ENCODE measurements around the gene ARHGAP15.

ARHGAP15 gene

DNA sequence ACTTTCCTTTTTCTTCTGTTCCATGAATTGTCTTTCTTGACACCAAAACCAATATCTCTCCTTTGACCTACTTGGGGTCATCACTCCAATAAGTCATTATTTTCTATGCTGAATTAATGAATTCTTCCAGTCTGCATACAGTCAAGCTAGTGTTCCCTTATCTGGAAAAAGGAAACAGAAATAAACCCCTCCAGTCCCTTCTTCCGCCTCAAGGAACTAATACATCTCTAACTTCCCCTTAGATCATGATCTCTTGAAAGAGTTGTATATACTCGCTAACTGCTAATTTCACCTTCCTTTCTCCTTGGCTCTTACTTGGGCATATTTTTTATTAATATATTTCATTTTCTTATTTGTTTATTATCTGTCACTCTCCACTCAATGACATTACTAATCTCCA, 7.3 kb upstream of the ARHGAP15 start:
- Histone ChIP-seq H3K4me1 (ENCODE audit: control insufficient read depth, insufficient read depth, low read length) (no peaks in the 10 kb centered on the region), H3K4me3 (ENCODE audit: low read length) (no peak overlapping the region), H3K9ac (ENCODE audit: low read length) (no peak overlapping the region), H3K9me3 (ENCODE audit: control insufficient read depth, low read length) (no peaks in the 10 kb centered on the region), H3K36me3 (ENCODE audit: control insufficient read depth, insufficient read depth, low read length, severe bottlenecking) (no peaks in the 10 kb centered on the region), H3K27me3 (replicated peaks; ENCODE audit: control insufficient read depth, insufficient read depth, low read length) (no peaks in the 10 kb centered on the region)
- no peak for DNase-seq (ENCODE audit: low read depth)

DNA sequence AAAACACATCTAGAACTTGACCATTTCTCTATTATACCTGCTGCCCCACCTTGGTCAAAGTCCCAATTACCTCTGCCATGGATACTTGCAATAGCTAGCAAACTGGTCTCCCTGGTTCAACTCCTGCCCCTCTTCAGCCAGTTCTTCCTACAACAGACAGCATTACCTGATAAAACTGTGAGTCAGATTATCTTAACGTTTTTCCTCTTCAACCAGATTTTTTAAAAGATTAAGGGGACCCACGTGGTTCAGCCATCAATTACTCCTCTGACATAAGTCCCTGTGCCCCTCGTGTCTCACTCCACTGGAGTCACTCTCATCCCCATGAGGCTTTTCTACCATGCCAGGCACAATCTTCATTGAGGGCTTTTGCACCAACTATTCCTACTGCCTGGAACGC, 5.3 kb upstream of the ARHGAP15 start:
- no peaks in the 10 kb centered on the region for H3K27me3 ChIP-seq (replicated peaks; ENCODE audit: control insufficient read depth, insufficient read depth, low read length)
- no peaks in the 10 kb centered on the region for H3K36me3 ChIP-seq (ENCODE audit: control insufficient read depth, insufficient read depth, low read length, severe bottlenecking)
- no peaks in the 10 kb centered on the region for H3K4me1 ChIP-seq (ENCODE audit: control insufficient read depth, insufficient read depth, low read length)
- no peaks in the 10 kb centered on the region for H3K9me3 ChIP-seq (ENCODE audit: control insufficient read depth, low read length)
- no peak overlapping the region for H3K4me3 ChIP-seq (ENCODE audit: low read length)
- DNase-seq (ENCODE audit: low read depth): no peak
- no peak overlapping the region for H3K9ac ChIP-seq (ENCODE audit: low read length)

DNA sequence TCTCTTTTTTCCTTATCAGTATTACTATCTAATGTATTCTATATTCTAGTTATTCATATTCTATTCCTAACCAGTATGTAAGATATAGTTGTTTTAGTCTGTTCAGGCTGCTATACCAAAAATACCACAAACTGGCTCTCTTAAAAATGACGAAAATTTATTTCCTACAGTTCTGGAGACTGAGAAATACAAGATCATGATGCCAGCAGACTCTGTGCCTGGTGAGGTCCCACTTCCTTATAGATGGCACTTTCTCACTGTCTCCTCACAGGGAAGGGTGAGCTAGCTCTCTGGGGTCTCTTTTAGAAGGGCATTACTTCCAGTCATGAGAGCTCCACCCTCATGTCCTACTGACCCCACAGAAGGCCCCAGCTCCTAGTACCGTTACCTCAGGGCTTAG, 4.8 kb upstream of the ARHGAP15 start:
- Histone ChIP-seq H3K27me3 (replicated peaks; ENCODE audit: control insufficient read depth, insufficient read depth, low read length) (no peaks in the 10 kb centered on the region), H3K4me1 (ENCODE audit: control insufficient read depth, insufficient read depth, low read length) (no peaks in the 10 kb centered on the region), H3K36me3 (ENCODE audit: control insufficient read depth, insufficient read depth, low read length, severe bottlenecking) (no peaks in the 10 kb centered on the region), H3K9me3 (ENCODE audit: control insufficient read depth, low read length) (no peaks in the 10 kb centered on the region), H3K9ac (ENCODE audit: low read length) (no peak overlapping the region), H3K4me3 (ENCODE audit: low read length) (no peak overlapping the region)
- DNase-seq (ENCODE audit: low read depth): no peak

- H3K9ac ChIP-seq (ENCODE audit: low read length): no peak overlapping the region
- H3K4me1 ChIP-seq (ENCODE audit: control insufficient read depth, insufficient read depth, low read length): no peaks in the 10 kb centered on the region
- no peaks in the 10 kb centered on the region for H3K27me3 ChIP-seq (replicated peaks; ENCODE audit: control insufficient read depth, insufficient read depth, low read length)
- H3K9me3 ChIP-seq (ENCODE audit: control insufficient read depth, low read length): no peaks in the 10 kb centered on the region
- no peak overlapping the region for H3K4me3 ChIP-seq (ENCODE audit: low read length)
- no peak for DNase-seq (ENCODE audit: low read depth)
- no peaks in the 10 kb centered on the region for H3K36me3 ChIP-seq (ENCODE audit: control insufficient read depth, insufficient read depth, low read length, severe bottlenecking)
Observed at GRCh38 chr2:143125717-143126116, 3.5 kb upstream of the ARHGAP15 start.

- Histone ChIP-seq H3K27me3 (replicated peaks; ENCODE audit: control insufficient read depth, insufficient read depth, low read length) (no peaks in the 10 kb centered on the region), H3K9ac (ENCODE audit: low read length) (no peak overlapping the region), H3K4me3 (ENCODE audit: low read length) (no peak overlapping the region), H3K9me3 (ENCODE audit: control insufficient read depth, low read length) (no peaks in the 10 kb centered on the region), H3K4me1 (ENCODE audit: control insufficient read depth, insufficient read depth, low read length) (no peaks in the 10 kb centered on the region), H3K36me3 (ENCODE audit: control insufficient read depth, insufficient read depth, low read length, severe bottlenecking) (no peaks in the 10 kb centered on the region)
- no peak for DNase-seq (ENCODE audit: low read depth)
Observed at GRCh38 chr2:143132355-143132754, 3.1 kb downstream of the ARHGAP15 start.

DNA sequence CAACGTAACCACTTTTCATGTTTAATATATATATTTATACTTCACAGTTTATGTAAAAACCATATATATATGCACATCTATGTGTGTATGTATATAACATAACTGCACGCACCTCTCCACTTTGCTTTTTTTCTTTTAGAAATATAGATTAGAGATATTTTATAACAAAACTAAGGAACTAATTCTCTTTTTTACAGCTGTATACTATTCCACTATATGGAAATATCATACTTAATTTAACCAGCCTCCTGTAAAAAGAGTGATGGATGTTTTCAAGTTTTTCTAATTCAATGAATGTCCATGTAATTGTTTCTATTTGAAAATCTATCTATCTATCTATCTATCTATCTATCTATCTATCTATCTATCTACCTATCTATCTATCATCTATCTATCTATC, 4.6 kb downstream of the ARHGAP15 start:
- no peak overlapping the region for H3K4me3 ChIP-seq (ENCODE audit: low read length)
- no peaks in the 10 kb centered on the region for H3K4me1 ChIP-seq (ENCODE audit: control insufficient read depth, insufficient read depth, low read length)
- no peaks in the 10 kb centered on the region for H3K27me3 ChIP-seq (replicated peaks; ENCODE audit: control insufficient read depth, insufficient read depth, low read length)
- no peaks in the 10 kb centered on the region for H3K9me3 ChIP-seq (ENCODE audit: control insufficient read depth, low read length)
- no peak for DNase-seq (ENCODE audit: low read depth)
- H3K36me3 ChIP-seq (ENCODE audit: control insufficient read depth, insufficient read depth, low read length, severe bottlenecking): no peaks in the 10 kb centered on the region
- no peak overlapping the region for H3K9ac ChIP-seq (ENCODE audit: low read length)

DNA sequence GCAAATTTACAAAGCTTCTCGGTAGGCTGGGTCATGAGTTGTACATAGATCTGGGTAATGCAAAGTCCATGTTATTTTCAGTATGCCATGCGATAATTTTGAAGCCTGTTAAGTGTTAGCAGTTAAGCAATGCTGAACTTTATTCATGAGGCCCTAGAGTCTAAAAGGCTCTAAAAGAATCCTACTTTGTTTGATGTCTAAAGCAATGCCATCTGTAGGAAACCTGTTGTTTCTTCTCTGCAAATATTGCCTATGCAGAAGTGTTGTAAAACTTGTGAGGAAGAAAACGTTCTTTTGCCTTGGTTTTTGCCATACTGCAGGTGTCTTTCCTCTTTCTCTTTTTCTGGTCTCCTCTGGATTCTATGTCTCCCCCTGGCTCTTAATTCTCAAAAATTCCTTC, 9.1 kb downstream of the ARHGAP15 start:
- no peak for DNase-seq (ENCODE audit: low read depth)
- H3K4me1 ChIP-seq (ENCODE audit: control insufficient read depth, insufficient read depth, low read length): no peaks in the 10 kb centered on the region
- no peak overlapping the region for H3K9ac ChIP-seq (ENCODE audit: low read length)
- no peak overlapping the region for H3K4me3 ChIP-seq (ENCODE audit: low read length)
- no peaks in the 10 kb centered on the region for H3K9me3 ChIP-seq (ENCODE audit: control insufficient read depth, low read length)
- H3K27me3 ChIP-seq (replicated peaks; ENCODE audit: control insufficient read depth, insufficient read depth, low read length): peaks cover 3% of the 10 kb centered on the region
- no peaks in the 10 kb centered on the region for H3K36me3 ChIP-seq (ENCODE audit: control insufficient read depth, insufficient read depth, low read length, severe bottlenecking)

DNA sequence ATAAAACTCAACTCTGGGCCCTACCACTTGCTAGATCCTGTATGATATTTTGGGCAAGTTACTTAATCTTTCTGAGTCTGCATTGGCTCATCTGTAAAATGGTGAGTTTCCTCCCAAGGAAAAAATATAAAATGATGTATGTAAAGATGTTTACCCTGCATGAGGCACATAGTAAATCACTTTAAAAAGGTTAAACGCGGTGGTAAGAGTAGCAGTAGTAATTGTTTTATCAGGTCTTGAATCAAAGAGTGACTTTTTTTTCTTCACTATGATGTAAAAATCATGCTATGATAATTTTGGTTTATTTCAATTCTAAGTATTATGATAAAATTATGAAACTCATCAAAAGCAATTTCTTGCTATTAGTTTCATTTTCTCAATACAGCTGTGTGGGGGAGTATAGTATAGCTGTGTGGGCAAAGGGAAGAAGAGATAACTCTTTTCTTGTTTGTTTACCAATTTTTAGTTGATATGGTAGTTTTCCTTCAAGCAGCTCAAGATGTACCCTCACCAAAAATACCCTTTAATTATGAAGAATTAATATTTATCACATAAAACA, 10.7 kb downstream of the ARHGAP15 start:
- Histone ChIP-seq H3K27me3 (replicated peaks; ENCODE audit: control insufficient read depth, insufficient read depth, low read length) (peaks cover 3% of the 10 kb centered on the region), H3K4me1 (ENCODE audit: control insufficient read depth, insufficient read depth, low read length) (no peaks in the 10 kb centered on the region), H3K9ac (ENCODE audit: low read length) (no peak overlapping the region), H3K4me3 (ENCODE audit: low read length) (no peak overlapping the region), H3K36me3 (ENCODE audit: control insufficient read depth, insufficient read depth, low read length, severe bottlenecking) (no peaks in the 10 kb centered on the region), H3K9me3 (ENCODE audit: control insufficient read depth, low read length) (no peaks in the 10 kb centered on the region)
- DNase-seq (ENCODE audit: low read depth): no peak

DNA sequence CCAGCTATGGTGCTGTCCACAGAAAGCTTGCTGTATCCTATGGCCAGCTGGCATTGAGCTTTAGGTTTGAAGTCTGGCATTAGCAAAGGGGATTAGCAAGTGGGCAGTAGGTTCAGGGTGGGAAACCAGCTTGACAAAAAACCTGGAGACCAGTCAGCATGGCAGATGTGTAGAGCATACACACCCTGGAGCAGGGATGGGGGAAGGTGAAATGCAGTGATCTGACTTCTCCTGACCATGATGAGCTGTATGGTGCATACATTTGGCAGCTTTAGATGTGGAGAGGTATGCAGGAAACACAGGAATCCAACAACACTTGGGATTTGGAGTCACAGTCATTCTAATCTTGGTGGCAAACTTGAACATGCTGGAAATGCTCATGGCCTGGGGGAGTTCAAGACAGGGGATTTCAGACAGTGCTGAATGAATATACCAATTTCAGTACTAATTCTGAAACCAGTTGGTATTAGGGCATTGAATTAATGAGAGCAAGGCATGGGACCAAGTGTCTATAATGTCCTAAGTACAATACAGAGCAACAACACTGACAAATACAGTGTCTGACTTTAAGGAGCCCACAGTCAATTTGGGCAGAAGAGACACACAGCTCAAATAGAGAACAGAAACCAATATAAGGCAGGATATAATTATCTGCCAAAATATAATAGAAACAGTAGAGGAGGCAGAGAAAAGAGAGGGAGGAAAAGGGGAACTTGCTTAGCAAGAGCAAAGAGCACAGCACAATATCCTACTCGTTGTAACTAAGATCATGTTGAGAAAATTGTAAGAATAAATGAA, 11.8 kb downstream of the ARHGAP15 start:
- DNase-seq (ENCODE audit: low read depth): no peak
- no peaks in the 10 kb centered on the region for H3K9me3 ChIP-seq (ENCODE audit: control insufficient read depth, low read length)

DNA sequence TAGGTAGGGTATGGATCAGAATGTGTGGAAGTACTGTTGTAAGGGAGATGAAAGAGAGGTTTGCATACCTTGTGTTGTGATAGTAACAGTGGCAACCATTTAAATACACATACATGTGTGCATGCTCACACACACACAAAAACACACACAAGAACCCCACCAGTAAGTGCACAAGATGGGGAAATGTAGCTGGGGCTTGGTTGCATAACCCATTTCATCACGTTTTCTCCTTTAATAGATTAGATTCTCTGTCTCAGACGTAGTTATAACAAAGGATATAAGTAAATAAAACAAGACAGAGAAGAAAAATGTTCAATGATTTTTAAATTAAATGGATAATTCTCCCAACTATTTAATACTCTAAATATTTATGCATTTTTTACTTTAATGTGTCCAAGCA, 13.4 kb downstream of the ARHGAP15 start:
- Histone ChIP-seq H3K27me3 (replicated peaks; ENCODE audit: control insufficient read depth, insufficient read depth, low read length) (peaks cover 3% of the 10 kb centered on the region), H3K9me3 (ENCODE audit: control insufficient read depth, low read length) (no peaks in the 10 kb centered on the region), H3K9ac (ENCODE audit: low read length) (no peak overlapping the region), H3K36me3 (ENCODE audit: control insufficient read depth, insufficient read depth, low read length, severe bottlenecking) (no peaks in the 10 kb centered on the region), H3K4me3 (ENCODE audit: low read length) (no peak overlapping the region), H3K4me1 (ENCODE audit: control insufficient read depth, insufficient read depth, low read length) (no peaks in the 10 kb centered on the region)
- DNase-seq (ENCODE audit: low read depth): no peak

More for the DNA sequence above, 11.8 kb downstream of the ARHGAP15 start:
- Histone ChIP-seq H3K27me3 (replicated peaks; ENCODE audit: control insufficient read depth, insufficient read depth, low read length) (peaks cover 3% of the 10 kb centered on the region), H3K4me1 (ENCODE audit: control insufficient read depth, insufficient read depth, low read length) (no peaks in the 10 kb centered on the region), H3K4me3 (ENCODE audit: low read length) (no peak overlapping the region), H3K36me3 (ENCODE audit: control insufficient read depth, insufficient read depth, low read length, severe bottlenecking) (no peaks in the 10 kb centered on the region), H3K9ac (ENCODE audit: low read length) (no peak overlapping the region)

DNA sequence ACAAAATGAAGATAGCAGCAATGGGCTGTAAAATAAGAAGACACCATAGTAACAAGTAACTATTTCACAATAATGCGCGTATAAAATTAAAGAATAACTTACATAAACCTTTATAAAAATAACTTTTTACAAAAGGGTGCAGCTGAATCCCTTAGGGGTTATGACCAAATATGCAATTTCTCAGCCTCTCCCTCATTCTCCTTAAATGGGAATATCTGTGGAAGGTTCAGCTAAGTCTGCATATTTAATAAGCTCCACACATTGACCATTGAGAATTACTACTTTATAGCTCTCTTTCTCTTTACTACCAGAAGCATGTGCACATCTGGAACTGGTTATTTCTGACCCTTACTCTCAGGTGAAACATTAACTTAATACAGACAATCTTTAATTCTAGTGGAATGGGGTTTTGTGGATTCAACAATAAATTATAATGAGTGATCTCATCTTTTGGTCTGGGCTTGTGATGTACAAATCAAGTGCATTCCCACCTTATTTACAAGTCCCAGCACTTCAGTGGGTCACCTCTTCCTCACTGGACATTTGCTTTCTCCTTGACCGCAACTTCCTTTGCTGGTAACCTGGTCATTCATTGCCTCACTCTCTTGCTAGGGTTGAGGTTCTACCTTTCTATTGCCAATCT, 15.7 kb downstream of the ARHGAP15 start:
- Histone ChIP-seq H3K4me3 (ENCODE audit: low read length) (no peak overlapping the region), H3K27me3 (replicated peaks; ENCODE audit: control insufficient read depth, insufficient read depth, low read length) (peaks cover 3% of the 10 kb centered on the region), H3K36me3 (ENCODE audit: control insufficient read depth, insufficient read depth, low read length, severe bottlenecking) (no peaks in the 10 kb centered on the region), H3K4me1 (ENCODE audit: control insufficient read depth, insufficient read depth, low read length) (no peaks in the 10 kb centered on the region), H3K9me3 (ENCODE audit: control insufficient read depth, low read length) (no peaks in the 10 kb centered on the region), H3K9ac (ENCODE audit: low read length) (no peak overlapping the region)
- DNase-seq (ENCODE audit: low read depth): no peak
